Osteoblast (primary cell): Measurements from ENCODE around the gene OMA1. TPM values are rescaled to one million over a fixed set of nuclear protein-coding genes. Genes with fewer than 3 reads are reported as not detected.

ENCODE experiments used
- DNase-seq: peaks from one replicate; pipeline ENCODE4 v3.0.0; 2011; ENCODE audit warnings: low spot score, mixed read lengths; ENCODE audit not compliant: insufficient read length; ENCODE audit errors: missing footprints
- H2AFZ ChIP-seq: 2 replicates; pipeline ENCODE4 v1.6.0; 2011; ENCODE audit warnings: mild to moderate bottlenecking, low read length
- H3K27ac ChIP-seq: 2 replicates; pipeline ENCODE4 v1.5.1; 2011; ENCODE audit warnings: mild to moderate bottlenecking, low read depth, low read length, moderate library complexity
- H3K27me3 ChIP-seq: 2 replicates; pipeline ENCODE4 v1.6.0; 2012; ENCODE audit warnings: mild to moderate bottlenecking, control low read depth, inconsistent platforms, low read length, moderate library complexity; ENCODE audit not compliant: insufficient read depth
- H3K36me3 ChIP-seq: 2 replicates; pipeline ENCODE4 v1.5.1; 2011; ENCODE audit warnings: mild to moderate bottlenecking, low read length, control low read depth, moderate library complexity; ENCODE audit not compliant: insufficient read depth
- H3K4me1 ChIP-seq: 2 replicates; pipeline ENCODE4 v1.5.1; 2011; ENCODE audit warnings: mild to moderate bottlenecking, low read length, control low read depth, moderate library complexity; ENCODE audit not compliant: insufficient read depth
- H3K4me2 ChIP-seq: 2 replicates; pipeline ENCODE4 v1.6.0; 2011; ENCODE audit warnings: mild to moderate bottlenecking, low read length; ENCODE audit not compliant: insufficient read depth
- H3K4me3 ChIP-seq: fragments of 200-600 bp; sonication (generic); 3 replicates; pipeline ENCODE4 v1.5.1; 2012; ENCODE audit warnings: mild to moderate bottlenecking, low read length, inconsistent platforms; ENCODE audit not compliant: insufficient read depth
- H3K79me2 ChIP-seq: 2 replicates; pipeline ENCODE4 v1.6.0; 2012; ENCODE audit warnings: mild to moderate bottlenecking, low read length, control low read depth, inconsistent platforms; ENCODE audit not compliant: insufficient read depth
- H3K9me3 ChIP-seq: 2 replicates; pipeline ENCODE4 v1.5.1; 2011; ENCODE audit warnings: low read depth, low read length, control low read depth
- H4K20me1 ChIP-seq: 2 replicates; pipeline ENCODE4 v1.6.0; 2012; ENCODE audit warnings: mild to moderate bottlenecking, low read length, control low read depth; ENCODE audit not compliant: insufficient read depth
- CTCF ChIP-seq: IDR thresholded peaks from 2 replicates; pipeline ENCODE4 v1.5.1; 2011; ENCODE audit warnings: mild to moderate bottlenecking, low read depth, low read length, moderate library complexity; ENCODE audit errors: extremely low read depth
- total RNA-seq: library from RNA; depleted of rRNA; stranded (reverse); fragments of >200 nt; gene quantifications from 2 replicates; pipeline ENCODE4 v1.2.3, GENCODE V29; 2012

The OMA1 gene
- total RNA-seq, 1 donor = 22.8 TPM

DNA sequence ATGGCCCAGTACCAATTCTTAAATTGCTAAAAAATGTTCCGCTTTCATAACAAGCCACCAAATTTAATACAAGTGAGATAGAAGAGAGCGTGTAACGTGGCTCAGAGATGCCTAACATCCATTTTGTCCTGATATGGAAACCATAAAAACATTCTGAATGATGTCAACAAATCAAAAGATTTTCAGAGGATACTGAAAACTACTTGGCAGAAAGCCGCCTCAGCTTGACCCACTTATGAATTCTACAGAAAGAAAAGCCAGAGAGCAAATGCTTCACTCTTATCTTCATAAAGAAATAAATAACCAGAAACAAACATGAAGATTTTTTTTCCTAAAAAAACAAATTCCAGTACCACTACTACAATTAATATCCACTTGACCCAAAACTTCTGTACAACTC, 41.2 kb downstream of the OMA1 start:
- Histone ChIP-seq H3K79me2 (no peaks in the 10 kb centered on the region), H3K4me1 (no peaks in the 10 kb centered on the region), H3K36me3 (no peaks in the 10 kb centered on the region), H3K9me3 (no peaks in the 10 kb centered on the region), H3K4me2 (no peak overlapping the region), H4K20me1 (no peaks in the 10 kb centered on the region), H3K4me3 (no peak overlapping the region), H3K27me3 (no peaks in the 10 kb centered on the region), H3K27ac (no peak overlapping the region), H2AFZ (no peak overlapping the region)
- TF ChIP-seq CTCF = no peak
- DNase-seq = no peak

DNA sequence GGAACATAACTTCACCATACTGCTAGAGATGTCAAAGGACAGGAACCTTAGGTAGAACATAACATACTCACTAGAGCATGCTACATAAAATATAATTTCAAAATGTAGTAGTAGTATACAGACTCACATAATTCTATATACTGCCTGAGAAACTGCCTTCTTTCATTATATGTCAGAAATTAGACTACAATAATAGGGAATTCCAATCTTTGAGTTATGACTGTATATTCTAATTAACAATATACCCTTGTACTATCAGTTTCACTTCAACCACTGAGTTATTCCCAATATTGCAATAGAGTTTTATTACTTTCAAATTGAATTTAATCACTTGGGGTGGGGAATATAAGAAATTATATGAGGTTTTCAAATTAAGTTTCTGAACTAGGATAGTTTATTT, 44.0 kb downstream of the OMA1 start:
- Histone ChIP-seq H3K27me3 (no peaks in the 10 kb centered on the region), H3K4me2 (no peak overlapping the region), H3K9me3 (no peaks in the 10 kb centered on the region), H3K4me1 (no peaks in the 10 kb centered on the region), H3K27ac (no peak overlapping the region), H4K20me1 (no peaks in the 10 kb centered on the region), H3K79me2 (no peaks in the 10 kb centered on the region), H3K36me3 (no peaks in the 10 kb centered on the region), H2AFZ (no peak overlapping the region), H3K4me3 (no peak overlapping the region)
- no peak for TF ChIP-seq CTCF
- DNase-seq = no peak

GRCh38 chr1:58500043-58500442, 46.5 kb downstream of the OMA1 start:
- no peak overlapping the region for H3K4me3 ChIP-seq
- TF ChIP-seq CTCF = no peak
- H3K9me3 ChIP-seq = no peaks in the 10 kb centered on the region
- no peak for DNase-seq
- H3K36me3 ChIP-seq = no peaks in the 10 kb centered on the region
- no peaks in the 10 kb centered on the region for H3K4me1 ChIP-seq
- no peak overlapping the region for H2AFZ ChIP-seq
- no peaks in the 10 kb centered on the region for H4K20me1 ChIP-seq
- no peak overlapping the region for H3K4me2 ChIP-seq
- H3K27me3 ChIP-seq = no peaks in the 10 kb centered on the region
- no peaks in the 10 kb centered on the region for H3K79me2 ChIP-seq
- no peak overlapping the region for H3K27ac ChIP-seq

DNA sequence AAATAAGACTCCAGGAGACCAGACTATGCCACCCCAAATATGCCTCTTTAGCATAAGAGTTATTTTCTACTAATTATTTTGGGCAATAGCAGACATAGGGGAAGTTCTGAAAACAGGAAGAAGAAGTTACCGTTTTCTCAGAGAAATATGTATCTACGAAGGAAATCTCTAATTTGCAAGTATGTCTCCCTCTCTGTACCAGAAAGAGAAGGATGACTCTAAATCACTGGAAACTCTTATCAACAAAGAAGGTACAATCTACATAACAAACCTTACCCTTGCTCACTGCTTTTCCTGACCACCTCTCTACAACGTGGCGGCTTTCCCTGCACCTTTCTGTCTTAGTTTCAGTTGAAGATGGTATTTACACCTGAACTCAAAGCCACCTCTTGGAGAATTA, 49.0 kb downstream of the OMA1 start:
- no peaks in the 10 kb centered on the region for H3K4me1 ChIP-seq
- no peaks in the 10 kb centered on the region for H3K27me3 ChIP-seq
- H3K4me3 ChIP-seq = no peak overlapping the region
- no peaks in the 10 kb centered on the region for H3K9me3 ChIP-seq
- H4K20me1 ChIP-seq = no peaks in the 10 kb centered on the region
- H3K4me2 ChIP-seq = no peak overlapping the region
- no peaks in the 10 kb centered on the region for H3K79me2 ChIP-seq
- no peak for DNase-seq
- H3K36me3 ChIP-seq = no peaks in the 10 kb centered on the region
- H3K27ac ChIP-seq = no peak overlapping the region
- H2AFZ ChIP-seq = no peak overlapping the region
- no peak for TF ChIP-seq CTCF
